GM10266 (cell line): ENCODE results near the gene MGAT1.

ENCODE experiments used
- DNase-seq: peaks from one replicate; pipeline ENCODE4 v3.0.0; 2012; ENCODE audit errors: extremely low spot score
- TF ChIP-seq, protein P1 (sequence below): IDR thresholded peaks from 2 replicates; pipeline ENCODE4 v1.5.1; 2012; ENCODE audit warnings: mild to moderate bottlenecking, low read depth; ENCODE audit not compliant: control insufficient read depth, insufficient read depth; ENCODE audit errors: missing control alignments

MGAT1 gene

DNA sequence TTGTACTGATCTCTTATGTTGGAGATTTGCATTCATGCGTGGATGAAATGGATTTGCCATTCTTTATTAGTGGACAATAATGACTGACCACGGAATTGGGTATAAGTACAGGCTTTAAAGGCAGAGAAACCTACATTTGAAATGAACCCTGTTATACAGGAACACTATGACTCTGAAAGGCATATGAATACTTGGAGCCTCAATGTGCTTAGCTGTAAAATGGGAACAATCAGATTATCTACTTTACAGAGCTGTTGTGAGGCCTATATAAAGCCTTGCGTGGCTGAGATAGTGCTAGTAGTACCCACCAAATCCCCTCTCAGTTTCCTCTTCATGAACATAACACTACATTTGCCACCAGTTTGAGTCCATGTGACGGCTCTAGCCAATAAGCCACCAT lies 18.9 kb upstream of the MGAT1 start:
- TF ChIP-seq, protein P1, sequence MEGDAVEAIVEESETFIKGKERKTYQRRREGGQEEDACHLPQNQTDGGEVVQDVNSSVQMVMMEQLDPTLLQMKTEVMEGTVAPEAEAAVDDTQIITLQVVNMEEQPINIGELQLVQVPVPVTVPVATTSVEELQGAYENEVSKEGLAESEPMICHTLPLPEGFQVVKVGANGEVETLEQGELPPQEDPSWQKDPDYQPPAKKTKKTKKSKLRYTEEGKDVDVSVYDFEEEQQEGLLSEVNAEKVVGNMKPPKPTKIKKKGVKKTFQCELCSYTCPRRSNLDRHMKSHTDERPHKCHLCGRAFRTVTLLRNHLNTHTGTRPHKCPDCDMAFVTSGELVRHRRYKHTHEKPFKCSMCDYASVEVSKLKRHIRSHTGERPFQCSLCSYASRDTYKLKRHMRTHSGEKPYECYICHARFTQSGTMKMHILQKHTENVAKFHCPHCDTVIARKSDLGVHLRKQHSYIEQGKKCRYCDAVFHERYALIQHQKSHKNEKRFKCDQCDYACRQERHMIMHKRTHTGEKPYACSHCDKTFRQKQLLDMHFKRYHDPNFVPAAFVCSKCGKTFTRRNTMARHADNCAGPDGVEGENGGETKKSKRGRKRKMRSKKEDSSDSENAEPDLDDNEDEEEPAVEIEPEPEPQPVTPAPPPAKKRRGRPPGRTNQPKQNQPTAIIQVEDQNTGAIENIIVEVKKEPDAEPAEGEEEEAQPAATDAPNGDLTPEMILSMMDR = no peak
- DNase-seq = no peak

DNA sequence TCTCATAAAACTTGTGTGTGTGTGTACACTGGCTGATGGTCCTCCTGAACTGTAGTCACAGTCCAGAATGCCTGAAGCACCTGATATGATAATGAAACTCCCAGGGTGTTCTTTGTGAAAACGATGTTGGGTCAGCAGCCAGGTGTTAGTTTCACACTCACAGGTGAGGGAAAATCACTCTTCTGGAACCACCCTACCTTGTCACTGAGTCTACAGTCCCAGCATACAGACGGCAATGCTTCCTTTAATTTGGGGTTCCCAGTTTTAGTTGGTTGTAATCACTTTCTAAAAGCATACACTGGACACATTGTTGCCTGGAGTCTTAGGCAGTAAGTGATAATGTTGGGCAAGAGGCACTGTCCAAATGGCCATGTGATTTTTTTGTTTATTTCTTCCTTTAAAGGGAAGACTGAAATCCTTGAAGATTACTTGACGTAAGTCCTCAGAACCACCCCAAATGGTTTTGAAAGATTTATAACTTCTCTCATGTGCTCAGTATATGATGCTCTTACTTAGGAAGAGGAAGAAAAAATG lies 18.2 kb upstream of the MGAT1 start:
- no peak for DNase-seq

DNA sequence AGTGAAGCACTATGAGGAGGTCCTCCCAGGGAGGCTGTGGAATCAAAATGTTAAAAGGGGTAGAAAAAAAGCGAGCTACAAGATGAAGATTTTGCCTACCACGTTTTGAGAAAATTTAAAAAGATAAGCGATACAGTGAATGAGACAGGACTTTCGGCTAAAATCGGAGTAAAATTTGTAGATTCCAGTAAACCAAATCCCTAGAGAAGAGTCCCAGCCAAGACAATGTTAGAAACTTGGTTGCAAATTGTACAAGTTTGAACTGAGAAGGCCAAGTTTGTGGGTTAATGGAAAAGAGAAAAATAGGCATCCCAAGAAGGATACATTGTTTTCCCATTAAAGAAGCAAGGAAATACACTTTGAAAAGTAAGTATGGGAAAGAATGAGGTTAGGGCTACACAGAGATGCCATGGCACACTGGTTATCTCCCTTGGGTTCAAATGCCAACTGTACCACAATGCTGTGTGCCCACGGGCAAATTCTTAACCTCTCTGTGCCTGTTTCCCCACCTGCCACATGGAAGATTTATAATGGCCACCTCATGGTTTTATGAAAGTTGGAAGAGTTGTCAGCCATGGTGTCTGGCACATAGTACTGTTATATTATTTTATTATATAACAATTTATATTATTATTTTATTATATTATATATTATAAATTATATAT lies 16.2 kb upstream of the MGAT1 start:
- TF ChIP-seq, protein P1 = no peak
- no peak for DNase-seq

More for the DNA sequence above, 18.2 kb upstream of the MGAT1 start:
- TF ChIP-seq, protein P1 = no peak

DNA sequence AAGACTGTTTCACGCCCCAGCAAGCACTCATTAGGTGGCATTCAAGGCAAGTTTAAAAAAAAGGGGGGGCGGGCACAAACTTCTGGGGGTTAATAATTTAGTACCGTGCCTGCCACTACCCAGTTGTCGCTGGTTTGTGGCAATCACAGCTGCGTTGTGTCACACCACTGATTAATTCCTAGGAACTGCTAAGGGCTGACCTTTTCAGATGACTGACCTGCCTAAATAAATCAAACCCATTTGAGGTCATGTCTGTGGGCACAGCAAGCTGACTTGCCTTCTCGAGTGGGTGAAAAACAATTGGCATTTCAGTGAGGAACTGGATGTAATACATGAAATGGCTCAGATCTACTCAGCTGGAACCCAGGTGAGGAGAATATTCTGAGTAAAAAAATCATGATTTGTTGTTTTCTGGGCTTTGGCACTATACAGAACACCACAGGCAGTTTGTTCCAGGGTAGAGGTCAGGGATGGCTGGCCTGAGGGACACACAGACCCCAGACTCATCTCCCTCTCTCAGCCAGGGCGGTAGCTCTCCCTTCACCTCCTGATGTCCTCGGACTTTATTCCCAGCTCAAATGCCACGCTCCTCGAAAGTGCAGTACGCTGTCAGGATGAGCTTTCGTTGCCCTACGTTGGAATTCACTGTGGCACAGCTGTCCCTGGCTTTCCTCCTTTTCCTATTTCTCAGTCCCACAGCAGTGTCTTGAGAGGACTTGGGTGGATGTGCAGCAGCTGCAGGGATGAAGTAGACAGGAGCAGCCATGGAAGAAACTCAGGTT lies 15.5 kb upstream of the MGAT1 start:
- no peak for DNase-seq
- TF ChIP-seq, protein P1 = no peak

DNA sequence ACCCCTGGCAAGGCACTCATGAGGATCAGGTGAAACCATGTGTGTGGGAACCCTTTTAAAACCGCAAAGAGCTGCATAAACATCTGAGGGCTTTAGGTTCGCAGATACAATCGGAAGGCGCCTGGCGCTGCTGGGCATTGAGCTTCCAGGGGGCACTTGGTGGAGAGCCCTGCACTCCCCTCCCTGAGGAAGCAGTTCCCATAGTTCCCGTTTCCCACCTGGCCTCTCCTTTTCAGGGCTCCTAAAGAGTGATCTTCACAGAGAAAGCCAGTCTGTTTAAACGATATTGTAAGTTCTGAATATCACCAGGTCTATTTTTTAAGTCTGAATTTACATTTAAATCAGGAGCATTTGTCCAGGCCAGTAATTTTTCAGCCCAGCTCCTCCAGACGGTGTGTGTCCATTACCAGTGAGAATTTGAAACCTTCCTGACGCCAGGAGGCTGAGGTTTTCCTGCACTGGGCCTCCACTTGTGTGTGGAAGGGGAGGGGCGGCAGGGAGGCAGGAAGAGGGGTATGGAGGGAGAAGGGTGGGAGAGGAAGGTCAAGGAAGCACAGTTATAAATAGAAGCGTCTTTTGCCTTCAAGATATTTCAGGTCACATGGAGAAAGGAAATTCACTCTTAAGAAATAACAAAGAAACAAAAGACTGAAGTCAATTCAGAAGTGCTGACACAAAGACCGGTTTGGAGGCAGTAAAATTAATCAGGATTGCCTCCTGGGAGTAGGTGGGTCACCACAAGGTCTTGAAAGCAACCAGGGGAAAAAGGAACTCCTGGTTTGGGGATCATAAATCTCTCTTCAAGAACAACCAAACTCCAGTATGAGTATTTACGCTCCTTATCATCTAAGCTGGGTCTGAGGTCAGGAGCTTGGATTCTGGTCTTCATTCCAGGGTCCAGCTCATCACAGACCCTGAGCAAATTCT lies 14.3 kb upstream of the MGAT1 start:
- TF ChIP-seq, protein P1 = no peak
- no peak for DNase-seq

DNA sequence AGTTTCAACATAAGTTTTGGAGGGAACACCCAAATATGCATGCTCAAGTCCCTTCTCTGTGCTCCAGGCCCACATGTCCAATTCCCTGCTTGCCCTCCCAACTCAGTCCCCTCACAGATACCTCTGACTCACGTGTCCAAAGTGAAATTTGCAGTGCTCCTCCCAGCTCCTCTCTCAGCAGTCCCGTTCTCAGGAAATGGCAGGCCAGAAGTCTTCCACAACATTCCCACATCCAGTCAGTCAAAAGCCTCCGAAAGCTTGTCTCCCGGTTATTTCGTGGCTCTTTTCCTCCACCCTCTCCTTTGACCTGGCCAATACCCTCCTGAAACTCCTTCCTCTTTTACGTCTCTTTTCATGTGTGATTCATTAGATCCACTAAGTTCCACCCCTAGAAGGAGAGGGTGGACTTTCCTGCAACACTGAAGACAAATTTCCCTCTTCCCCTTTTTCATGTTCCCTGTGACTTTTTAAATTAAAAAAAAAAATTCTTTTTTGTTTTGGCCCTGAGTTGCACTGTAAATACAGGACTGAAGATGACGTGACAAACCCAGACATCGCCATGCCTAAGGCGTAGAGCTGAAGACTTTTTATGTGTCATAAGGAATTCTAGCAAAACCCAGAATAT lies 12.8 kb upstream of the MGAT1 start:
- DNase-seq = no peak
- TF ChIP-seq, protein P1 = no peak
